Mucosa of descending colon (tissue), 3 donors: ENCODE results near the gene KDM2A. TPM values are rescaled to one million over a fixed set of nuclear protein-coding genes. Genes with fewer than 3 reads are reported as not detected.

ENCODE experiments used
- ATAC-seq: fragments of 200-7000 bp; cut with Tn5 transposase; one replicate; pipeline ENCODE4 v1.9.1; 2020; ENCODE audit warnings: mild to moderate bottlenecking, moderate library complexity
- DNase-seq, 3 donors: peaks; one replicate each; pipeline ENCODE4 v3.0.0-alpha.2; 2020
- H3K36me3 ChIP-seq: fragments of 200-600 bp; one replicate; pipeline ENCODE4 v1.8.0; 2021; ENCODE audit warnings: low read depth, mild to moderate bottlenecking
- H3K4me1 ChIP-seq: fragments of 200-600 bp; one replicate; pipeline ENCODE4 v1.8.0; 2021; ENCODE audit warnings: low read depth, mild to moderate bottlenecking
- H3K4me3 ChIP-seq: fragments of 200-600 bp; one replicate; pipeline ENCODE4 v1.8.0; 2021; ENCODE audit warnings: mild to moderate bottlenecking
- H3K9me3 ChIP-seq: fragments of 200-600 bp; one replicate; pipeline ENCODE4 v1.8.0; 2021; ENCODE audit warnings: mild to moderate bottlenecking
- intact Hi-C, 2 donors: fragments of 100-400 bp; cut with DNase I in 1 of 2; cut with micrococcal nuclease in 1 of 2; formaldehyde crosslinking; loops; one replicate each; pipeline versions ENCODE4 v1.11.0 to v1.11.1; 2022; cut with DNase I, micrococcal nuclease
- total RNA-seq, 3 donors: library from RNA; stranded (reverse); fragmentation: NEBNext Ultra II Directional in 2 of 3; extraction: Animal tissue kit (Norgen Biotek cat#: 25700) in 2 of 3; gene quantifications; one replicate each; pipeline versions ENCODE4 v1.2.1 to v1.2.4, GENCODE V29; 2021 to 2023
- TF ChIP-seq, protein P1 (sequence below): fragments of 200-600 bp; IDR thresholded peaks from one replicate; pipeline ENCODE4 v1.8.0; 2022; ENCODE audit warnings: antibody characterized with exemption, mild to moderate bottlenecking
- donor health status: DM: no; HTN: no; CAD: no; lungs with moderate emphysema.
- donor health status: DM: no; HTN: no; CAD: no.
- donor health status: DM: no; HTN: yes; CAD: no.

The KDM2A gene
- total RNA-seq, 3 donors from 2014 or later = 67.2 to 84.6 (median 77.1) TPM

DNA sequence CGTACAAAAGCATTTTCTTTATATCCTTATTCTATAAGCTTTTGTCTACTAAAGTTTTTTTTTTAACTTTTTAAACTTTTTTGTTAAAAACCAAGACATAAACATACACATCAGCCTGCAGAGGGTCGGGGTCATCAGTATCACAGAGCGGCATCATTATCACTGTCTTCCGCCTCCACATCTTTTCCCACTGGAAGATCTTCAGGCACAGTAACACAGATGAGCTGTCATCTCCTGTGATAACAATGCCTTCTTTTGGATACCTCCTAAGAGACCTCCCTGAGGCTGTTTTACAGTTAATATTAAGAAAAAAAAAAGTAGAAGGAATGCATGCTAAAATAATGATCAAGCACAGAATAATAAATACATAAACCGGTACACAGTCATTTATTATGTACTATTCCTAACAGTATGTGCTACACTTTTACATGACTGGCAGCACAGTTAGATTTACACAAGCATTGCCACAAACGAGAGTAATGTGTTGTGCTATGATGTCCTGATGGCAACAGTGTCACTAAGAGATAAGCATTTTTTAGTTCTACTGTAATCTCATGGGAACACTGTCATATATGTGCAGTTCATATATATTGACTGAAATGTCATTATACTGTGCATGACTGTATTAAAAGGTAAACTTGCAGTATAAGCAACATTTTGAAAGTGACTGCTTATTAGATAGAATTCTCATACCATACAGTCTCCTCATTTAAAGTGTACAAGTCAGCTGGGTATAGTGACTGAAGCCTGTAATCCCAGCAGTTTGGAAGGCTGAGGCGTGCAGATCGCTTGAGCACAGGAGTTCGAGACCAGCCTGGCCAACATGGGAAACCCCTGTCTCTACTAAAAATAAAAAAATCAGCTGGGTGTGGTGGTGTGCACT is 58.6 kb downstream of the KDM2A start:
- no peaks in the 10 kb centered on the region for H3K36me3 ChIP-seq
- H3K4me3 ChIP-seq = no peak overlapping the region
- H3K9me3 ChIP-seq = no peaks in the 10 kb centered on the region
- no peaks in the 10 kb centered on the region for H3K4me1 ChIP-seq
- intact Hi-C loops = no loop called here
- ATAC-seq (no peak), DNase-seq (no peak)
- TF ChIP-seq, protein P1, sequence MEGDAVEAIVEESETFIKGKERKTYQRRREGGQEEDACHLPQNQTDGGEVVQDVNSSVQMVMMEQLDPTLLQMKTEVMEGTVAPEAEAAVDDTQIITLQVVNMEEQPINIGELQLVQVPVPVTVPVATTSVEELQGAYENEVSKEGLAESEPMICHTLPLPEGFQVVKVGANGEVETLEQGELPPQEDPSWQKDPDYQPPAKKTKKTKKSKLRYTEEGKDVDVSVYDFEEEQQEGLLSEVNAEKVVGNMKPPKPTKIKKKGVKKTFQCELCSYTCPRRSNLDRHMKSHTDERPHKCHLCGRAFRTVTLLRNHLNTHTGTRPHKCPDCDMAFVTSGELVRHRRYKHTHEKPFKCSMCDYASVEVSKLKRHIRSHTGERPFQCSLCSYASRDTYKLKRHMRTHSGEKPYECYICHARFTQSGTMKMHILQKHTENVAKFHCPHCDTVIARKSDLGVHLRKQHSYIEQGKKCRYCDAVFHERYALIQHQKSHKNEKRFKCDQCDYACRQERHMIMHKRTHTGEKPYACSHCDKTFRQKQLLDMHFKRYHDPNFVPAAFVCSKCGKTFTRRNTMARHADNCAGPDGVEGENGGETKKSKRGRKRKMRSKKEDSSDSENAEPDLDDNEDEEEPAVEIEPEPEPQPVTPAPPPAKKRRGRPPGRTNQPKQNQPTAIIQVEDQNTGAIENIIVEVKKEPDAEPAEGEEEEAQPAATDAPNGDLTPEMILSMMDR = no peak

DNA sequence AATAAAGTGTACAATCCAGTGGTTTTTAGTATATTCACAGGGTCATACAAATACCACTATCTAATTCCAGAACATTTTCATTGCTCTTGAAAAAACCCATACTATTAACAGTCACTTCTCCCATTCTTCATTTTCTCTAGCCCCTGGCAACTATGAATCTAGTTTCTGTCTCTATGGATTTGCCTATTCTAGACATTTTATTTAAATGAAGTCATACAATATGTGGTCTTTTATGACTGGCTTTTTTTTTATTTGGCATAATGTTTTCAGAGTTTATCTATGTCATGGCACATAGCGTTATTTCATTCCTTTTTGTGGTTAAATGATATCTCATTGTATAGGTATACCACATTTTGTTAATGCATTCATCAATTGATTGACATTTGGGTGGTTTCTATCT is 59.4 kb downstream of the KDM2A start:
- TF ChIP-seq, protein P1 = no peak
- no peak for DNase-seq
- Histone ChIP-seq H3K4me1 (no peaks in the 10 kb centered on the region), H3K36me3 (no peaks in the 10 kb centered on the region), H3K4me3 (no peak overlapping the region), H3K9me3 (no peaks in the 10 kb centered on the region)
- ATAC-seq = no peak
- intact Hi-C loops = no loop called here

DNA sequence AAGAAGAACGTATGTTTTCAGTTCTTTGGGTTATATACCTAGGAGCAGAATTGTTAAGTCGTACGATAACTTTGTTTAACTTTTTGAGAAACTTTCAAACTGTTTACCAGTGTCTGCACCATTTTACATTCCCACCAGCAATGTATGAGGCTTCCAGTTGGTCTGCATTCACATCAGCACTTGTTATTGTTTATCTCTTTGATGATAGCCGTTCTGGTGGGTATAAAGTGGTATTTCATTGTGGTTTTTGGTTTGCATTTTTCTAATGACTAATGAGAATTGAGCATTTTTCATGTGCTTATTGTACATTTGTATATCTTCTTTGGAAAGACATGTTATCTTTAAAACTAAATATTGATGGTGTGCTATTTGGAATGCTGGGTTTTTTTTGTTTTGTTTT is 59.8 kb downstream of the KDM2A start:
- no peak for ATAC-seq
- no peaks in the 10 kb centered on the region for H3K4me1 ChIP-seq
- H3K36me3 ChIP-seq = no peaks in the 10 kb centered on the region
- H3K4me3 ChIP-seq = no peak overlapping the region
- intact Hi-C loops = no loop called here
- no peak for DNase-seq
- no peaks in the 10 kb centered on the region for H3K9me3 ChIP-seq
- TF ChIP-seq, protein P1 = no peak

DNA sequence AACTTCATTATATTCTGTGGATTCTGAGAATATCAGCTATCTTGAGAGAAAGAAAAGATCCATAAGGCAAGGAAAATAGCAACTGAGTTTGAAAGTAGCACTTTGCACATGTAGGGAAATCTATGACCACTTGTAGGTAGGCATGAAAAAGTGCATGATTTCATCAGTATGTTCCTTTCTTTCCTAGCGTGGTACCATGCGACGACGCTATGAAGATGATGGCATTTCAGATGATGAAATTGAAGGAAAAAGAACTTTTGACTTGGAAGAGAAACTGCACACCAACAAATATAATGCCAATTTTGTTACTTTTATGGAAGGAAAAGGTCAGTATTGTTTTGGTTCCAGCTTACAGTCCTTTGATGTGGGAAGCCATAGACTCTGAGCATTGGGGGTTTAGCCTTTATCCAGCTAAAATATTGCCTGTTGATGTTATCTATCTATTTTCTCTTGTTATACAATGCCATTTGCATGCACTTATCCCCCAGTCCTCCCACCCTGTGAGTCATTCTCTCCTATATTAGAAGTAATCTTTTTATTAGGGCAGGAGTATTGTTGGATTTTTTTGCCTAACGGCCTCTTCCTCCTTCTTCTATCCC is 60.9 kb downstream of the KDM2A start:
- Histone ChIP-seq H3K9me3 (no peaks in the 10 kb centered on the region), H3K36me3 (no peaks in the 10 kb centered on the region), H3K4me3 (no peak overlapping the region), H3K4me1 (no peaks in the 10 kb centered on the region)
- DNase-seq (no peak), ATAC-seq (no peak)
- intact Hi-C loops = no loop called here
- TF ChIP-seq, protein P1 = no peak

DNA sequence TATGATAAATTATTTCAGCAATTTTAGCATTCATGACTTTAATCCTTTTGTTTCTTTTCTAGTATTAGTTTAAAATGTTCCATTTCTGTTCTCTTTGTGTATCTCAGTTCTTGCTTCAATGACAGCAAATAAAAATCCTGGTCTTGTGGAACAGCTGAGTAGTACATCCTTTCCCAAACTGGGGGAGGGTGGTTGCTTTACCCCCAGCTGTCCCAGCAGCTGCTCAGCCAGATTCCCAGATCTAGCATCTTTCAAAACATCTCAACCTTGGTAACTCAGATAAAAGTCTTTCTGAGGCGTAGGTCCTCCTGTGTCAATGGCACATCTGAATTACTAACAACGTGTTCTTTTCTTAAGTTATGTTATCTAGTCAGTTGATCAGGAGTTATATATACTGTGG is 75.0 kb downstream of the KDM2A start:
- Histone ChIP-seq H3K4me3 (no peak overlapping the region), H3K36me3 (no peaks in the 10 kb centered on the region), H3K9me3 (no peaks in the 10 kb centered on the region), H3K4me1 (peaks cover 10% of the 10 kb centered on the region)
- TF ChIP-seq, protein P1 = no peak
- DNase-seq (no peak), ATAC-seq (no peak)
- intact Hi-C loops = no loop called here
